Left renal pelvis (tissue), 4 donors: ENCODE results near the gene BANK1. TPM values are rescaled to one million over a fixed set of nuclear protein-coding genes. Genes with fewer than 3 reads are reported as not detected.
A peak's percentile ranks its signal among the peaks of the same experiment; 100 is the strongest.

Experiments
- DNase-seq, 4 donors: peaks; one replicate each; pipeline ENCODE4 v3.0.0-alpha.2; 2013; ENCODE audit warnings: low read depth in 4 of 4, low spot score in 3 of 4
- polyA plus RNA-seq, 4 donors: library from polyadenylated mRNA; unstranded; fragments of 120-200 nt; gene quantifications; one replicate each; pipeline ENCODE4 v1.2.1, GENCODE V29; 2013; ENCODE audit not compliant: insufficient read length in 4 of 4

The BANK1 gene
- 1 to 10 TPM; 2.5 to 4.2 (median 3.1) TPM for polyA plus RNA-seq

- peak; percentile 27 to 48 (median 32) for DNase-seq
Observed at GRCh38 chr4:101790521-101791181, at the start of gene BANK1. BANK1 (plus strand) TSS chr4:101790730; CDS start chr4:101790881, 151 bp downstream.

GRCh38 chr4:101753721-101754120 is 36.8 kb upstream of the BANK1 start:
- DNase-seq, result no peak

DNA sequence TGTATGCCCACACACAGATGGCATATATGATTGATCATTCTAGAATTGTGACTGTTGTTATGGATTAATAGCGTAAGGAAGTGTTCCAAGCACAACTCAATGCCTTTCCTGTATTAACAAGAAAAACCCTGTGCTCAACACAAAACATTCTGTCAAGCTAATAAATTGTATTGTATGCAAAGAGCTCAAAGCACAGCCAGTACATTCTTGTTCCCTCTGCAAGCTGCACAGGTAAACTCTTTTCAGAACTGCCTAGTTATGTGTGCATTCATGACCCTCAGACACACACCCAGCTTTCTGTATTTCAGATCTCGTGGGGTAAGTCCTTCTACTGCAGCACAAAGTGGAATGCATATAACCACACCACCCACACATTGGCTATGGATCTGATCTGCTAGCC is 34.3 kb upstream of the BANK1 start:
- no peak for DNase-seq

- no peak for DNase-seq
Observed at GRCh38 chr4:101761405-101761804, 29.1 kb upstream of the BANK1 start.

GRCh38 chr4:101762025-101762424 is 28.5 kb upstream of the BANK1 start:
- DNase-seq, result no peak

DNA sequence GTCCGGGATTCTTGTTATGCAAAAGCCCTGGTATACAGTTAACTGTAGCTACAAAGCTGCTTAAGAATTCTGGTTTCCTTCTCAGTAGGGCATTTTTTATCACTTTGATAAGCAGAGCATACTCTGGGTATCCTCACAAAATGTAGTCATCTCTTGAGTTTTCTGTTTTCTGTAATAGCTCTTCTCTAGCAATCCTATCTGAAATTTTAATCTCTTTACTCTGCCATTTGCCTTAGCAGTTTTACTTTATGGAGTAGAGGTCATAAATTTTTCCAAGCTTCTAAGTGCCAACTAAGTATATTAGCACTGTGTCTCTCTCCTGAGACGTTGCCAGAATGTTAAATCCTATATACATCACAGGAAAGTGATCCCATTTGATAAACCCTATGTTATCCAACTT is 28.0 kb upstream of the BANK1 start:
- DNase-seq, result no peak

- DNase-seq, result no peak
Observed at GRCh38 chr4:101763576-101763975, 27.0 kb upstream of the BANK1 start.

GRCh38 chr4:101774807-101775206 is 15.7 kb upstream of the BANK1 start:
- no peak for DNase-seq

DNA sequence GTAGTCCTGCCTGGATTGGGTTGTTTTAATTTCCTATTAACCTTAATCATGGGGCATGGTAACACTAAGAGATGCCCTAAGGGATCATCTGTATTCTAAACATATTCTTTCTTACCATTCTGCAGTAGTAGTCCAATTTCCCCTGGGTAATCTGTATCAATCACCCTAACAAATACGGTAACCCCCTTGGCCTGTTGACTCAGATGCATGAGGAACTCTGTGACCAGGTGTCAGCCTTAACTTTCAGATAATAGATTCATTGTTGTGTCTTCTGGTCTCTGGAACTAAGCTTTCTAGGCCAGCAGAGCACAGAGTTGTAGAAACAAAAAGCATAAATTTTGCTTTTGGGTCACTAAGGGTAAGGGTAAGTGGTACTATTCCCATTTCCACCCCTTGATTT is 13.1 kb upstream of the BANK1 start:
- no peak for DNase-seq

- DNase-seq, result no peak
Observed at GRCh38 chr4:101780284-101780683, 10.2 kb upstream of the BANK1 start.

- no peak for DNase-seq
Observed at GRCh38 chr4:101782546-101782945, 8.0 kb upstream of the BANK1 start.

DNA sequence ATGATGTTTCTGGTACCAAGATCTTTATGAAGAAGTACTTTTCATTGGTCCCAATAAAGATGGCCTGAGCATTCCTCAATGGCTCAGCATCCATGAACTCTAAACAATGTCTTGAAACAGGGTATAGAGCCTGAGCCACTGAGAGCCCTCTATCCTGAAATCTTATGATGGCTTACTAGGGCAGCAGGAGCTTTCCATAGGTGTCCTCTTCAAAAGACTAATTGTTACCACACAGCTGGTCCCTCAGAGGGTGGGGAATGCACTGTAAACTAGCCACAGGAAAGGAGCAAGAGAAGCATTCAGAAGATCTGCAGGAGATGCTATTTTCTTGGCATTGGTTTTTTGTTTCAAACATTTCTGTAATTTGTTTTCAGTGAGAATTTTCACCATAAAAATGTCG is 5.6 kb upstream of the BANK1 start:
- DNase-seq, result no peak

DNA sequence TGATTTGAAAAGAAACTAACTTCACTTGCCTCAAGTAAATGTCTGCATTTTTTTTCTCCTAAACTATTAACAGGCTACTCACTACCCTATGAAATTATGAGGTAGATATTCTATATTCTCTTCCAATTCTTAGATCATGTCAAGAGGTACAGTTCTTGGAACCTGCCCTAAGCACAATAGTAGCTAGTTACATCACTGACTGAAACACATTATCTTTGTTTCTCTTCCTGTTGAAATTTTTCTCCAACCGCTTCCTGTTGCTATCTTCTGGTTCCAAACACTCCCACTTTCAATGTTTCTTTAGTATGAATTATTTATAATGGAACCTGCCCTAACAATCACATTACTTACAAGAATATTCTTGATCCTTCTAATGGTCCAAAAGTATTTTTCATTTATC is 5.0 kb upstream of the BANK1 start:
- DNase-seq, result no peak

DNA sequence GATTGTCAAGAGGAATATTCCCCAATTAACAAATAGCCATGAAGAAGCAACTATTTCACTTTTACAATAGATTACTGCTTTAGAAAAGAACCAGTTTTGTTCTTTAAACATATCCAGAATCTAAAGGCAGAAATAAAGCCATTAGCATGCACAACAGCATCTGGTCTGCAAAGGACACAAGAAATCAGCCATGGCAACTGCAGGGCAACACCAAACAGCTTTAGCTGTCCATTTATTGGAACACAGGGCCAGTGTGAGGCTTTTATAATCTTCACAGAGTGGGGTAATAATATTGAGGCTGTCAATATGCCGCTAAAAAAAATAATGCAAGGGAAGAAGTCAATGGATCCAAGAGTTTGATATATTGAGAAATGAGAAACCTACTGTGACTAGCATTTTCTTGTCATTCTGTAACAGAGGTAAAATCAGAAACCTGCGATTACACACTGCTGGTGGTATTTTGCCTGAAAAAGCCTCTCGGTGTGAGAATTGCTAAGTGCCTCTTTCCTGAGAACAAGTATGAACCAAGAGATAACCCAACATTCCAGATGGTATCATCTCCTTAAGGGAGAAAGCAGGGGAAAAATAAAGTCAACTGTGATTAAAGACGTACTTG is 2.7 kb upstream of the BANK1 start:
- DNase-seq, result no peak

DNA sequence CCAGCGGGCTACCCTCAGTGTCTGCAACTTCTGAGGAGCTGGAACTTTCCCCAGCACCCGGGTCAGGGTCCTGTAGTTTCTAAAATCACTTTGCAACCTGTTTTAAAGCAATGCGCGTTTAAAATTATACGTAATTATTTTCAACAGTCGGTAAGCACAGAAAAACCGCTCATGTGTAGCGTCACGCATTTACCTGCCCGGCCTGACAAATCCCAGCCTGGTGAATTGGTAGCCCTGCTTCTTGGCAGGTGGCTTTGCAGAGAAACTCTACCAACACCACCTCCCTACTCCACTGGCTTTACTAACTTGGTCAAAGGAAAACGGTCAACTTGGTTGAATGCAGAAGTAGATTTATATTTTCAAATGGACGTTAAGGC is 640 bp downstream of the BANK1 start:
- peak in 2 of 4 donors; percentile 25 to 28 for DNase-seq

GRCh38 chr4:101792056-101792590 is 1.6 kb downstream of the BANK1 start:
- no peak for DNase-seq

DNA sequence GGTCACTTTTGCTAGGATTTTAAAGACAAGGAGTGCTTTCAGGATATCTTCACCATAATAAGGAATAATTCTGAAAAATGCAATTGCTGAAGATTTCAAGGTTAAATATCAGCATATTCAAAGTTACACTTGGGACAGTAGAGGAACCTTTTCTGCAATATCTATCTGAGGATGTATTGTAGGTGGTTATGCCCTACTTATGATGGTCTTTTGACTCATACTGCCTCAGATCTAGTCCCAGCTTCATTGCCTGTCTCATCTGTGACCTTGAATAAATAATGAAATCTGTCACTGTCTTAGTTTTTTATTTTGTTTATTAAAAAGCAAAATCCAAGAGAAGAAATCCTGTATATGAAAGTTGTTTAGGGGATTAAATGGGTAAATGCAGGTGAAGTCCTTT is 2.9 kb downstream of the BANK1 start:
- DNase-seq, result no peak

DNA sequence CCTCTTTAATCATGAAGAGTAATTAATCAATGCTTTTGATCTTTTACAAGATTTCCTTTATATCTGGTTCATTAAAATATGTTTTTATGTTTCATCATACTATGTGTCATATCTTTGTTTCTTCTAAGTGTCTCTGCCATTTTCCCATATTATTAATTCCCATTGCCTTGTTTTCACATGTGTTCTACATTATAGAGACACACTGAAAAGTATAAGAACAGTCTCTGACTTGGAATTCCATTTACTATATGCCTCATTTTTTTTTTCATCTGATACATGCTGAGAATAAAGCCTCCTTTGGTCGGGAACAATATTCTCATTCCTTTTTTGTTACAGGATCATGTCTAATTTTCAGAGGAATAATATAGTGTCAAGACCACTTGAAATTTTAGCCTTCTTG is 4.3 kb downstream of the BANK1 start:
- no peak for DNase-seq

GRCh38 chr4:101795704-101796103 is 5.2 kb downstream of the BANK1 start:
- no peak for DNase-seq

DNA sequence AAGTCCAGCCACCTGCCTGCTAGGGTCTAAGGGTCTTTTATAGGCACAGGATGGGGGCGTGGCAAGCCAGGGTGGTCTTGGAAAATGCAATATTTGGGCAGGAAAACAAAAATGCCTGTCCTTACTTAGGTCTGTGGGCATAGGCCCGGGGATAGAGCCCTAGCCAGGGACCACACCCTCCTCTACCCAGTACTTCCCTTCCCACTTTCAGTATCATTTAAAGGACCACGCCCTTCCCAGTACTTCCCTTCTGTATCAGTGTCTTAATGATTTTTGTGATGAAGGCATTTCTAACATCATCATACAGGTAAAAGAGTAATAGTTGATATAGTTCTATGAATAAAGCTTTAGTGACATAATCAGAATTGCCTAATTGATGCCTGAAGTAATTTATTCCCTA is 11.4 kb downstream of the BANK1 start:
- no peak for DNase-seq

- DNase-seq, result peak in 3 of 4 donors; percentile 5 to 24 (median 21)
Observed at GRCh38 chr4:101806914-101807313, 16.4 kb downstream of the BANK1 start.

DNA sequence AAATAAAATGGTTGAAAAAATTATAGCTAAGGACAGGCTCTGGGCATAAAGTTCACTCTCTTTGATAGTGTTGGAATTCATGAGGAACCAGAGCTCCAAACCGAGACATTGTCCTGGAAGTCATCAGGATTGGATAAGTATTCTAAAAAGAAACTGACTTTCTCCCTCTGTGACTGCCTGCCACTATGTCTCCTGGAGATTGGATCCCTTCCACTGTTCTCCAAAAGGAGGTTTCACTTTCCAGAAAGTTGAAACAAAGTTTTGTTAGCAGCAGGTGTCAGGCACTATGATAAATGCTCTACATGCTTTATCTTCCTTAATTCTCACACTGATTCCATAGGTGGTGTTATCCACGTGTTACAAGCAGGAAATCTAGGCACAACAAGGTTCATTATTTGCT is 16.8 kb downstream of the BANK1 start:
- DNase-seq, result no peak
